ENCODE measurements around the gene IKZF2. TPM values are rescaled to one million over a fixed set of nuclear protein-coding genes. Genes with fewer than 3 reads are reported as not detected.

The IKZF2 gene
- total and polyA plus RNA-seq, 2 of the 4 experiments (the other 2 are of a cell fraction) = 2.1 to 25.5 TPM

GRCh38 chr2:213043566-213043965 lies 107.8 kb downstream of the IKZF2 start:
- Histone ChIP-seq H3K9me1 (ENCODE audit: insufficient read depth, low read length) (no peaks in the 10 kb centered on the region), H3K4me2 (ENCODE audit: low read depth, low read length) (no peak overlapping the region), H4K20me1 (ENCODE audit: insufficient read depth, low read length) (no peaks in the 10 kb centered on the region), H3K4me3 (ENCODE audit: insufficient read depth, low read depth, low read length) (no peak overlapping the region), H4K8ac (ENCODE audit: low read depth in 2 of 2, low read length in 2 of 2) (no peak overlapping the region), H4K91ac (ENCODE audit: insufficient read depth, low read depth, low read length) (no peak overlapping the region), H3K79me1 (ENCODE audit: low read depth in 1 of 2, low read length in 2 of 2) (no peaks in the 10 kb centered on the region), H4K5ac (ENCODE audit: low read depth, low read length) (no peak overlapping the region), H3K27me3 (ENCODE audit: control insufficient read depth, insufficient read depth, low read length) (no peaks in the 10 kb centered on the region), H3K4ac (ENCODE audit: low read depth, low read length) (no peak overlapping the region), H2BK5ac (ENCODE audit: low read depth, low read length, poor library complexity, severe bottlenecking) (no peak overlapping the region), H2BK15ac (ENCODE audit: low read depth, low read length) (no peak overlapping the region), H3K18ac (ENCODE audit: low read depth, low read length) (no peak overlapping the region), H3K9ac (ENCODE audit: low read depth, low read length) (no peak overlapping the region), H3K23ac (ENCODE audit: low read depth, low read length) (no peak overlapping the region), H3K4me1 (ENCODE audit: control insufficient read depth, insufficient read depth, low read length) (no peaks in the 10 kb centered on the region), H2AK9ac (replicated peaks; ENCODE audit: low read depth, low read length, poor library complexity) (no peak overlapping the region), H3K27ac (ENCODE audit: insufficient read depth, low read length) (no peak overlapping the region), H2AFZ (replicated peaks; ENCODE audit: low read length, poor library complexity) (no peak overlapping the region), H3K36me3 (ENCODE audit: control insufficient read depth, insufficient read depth, low read length) (0 out of 2 replicates have a peak, but pooled peaks cover 2% of the 10 kb centered on the region), H2BK120ac (ENCODE audit: low read depth, low read length) (no peak overlapping the region), H2AK5ac (ENCODE audit: low read depth, low read length) (no peak overlapping the region), H3K56ac (ENCODE audit: extremely low read depth, insufficient read depth, low read length) (no peak overlapping the region), H2BK20ac (ENCODE audit: low read depth, low read length) (no peak overlapping the region), H3K14ac (replicated peaks; ENCODE audit: low read depth, low read length) (no peak overlapping the region), H3K9me3 (ENCODE audit: control insufficient read depth, insufficient read depth, low read length) (no peaks in the 10 kb centered on the region)
- TF ChIP-seq RCOR1 (IDR thresholded peaks at IDR 0.05; ENCODE audit: insufficient replicate concordance, low read length) (no peak), CHD1 (IDR thresholded peaks at IDR 0.05; ENCODE audit: low read depth, low read length) (no peak), POLR2A (IDR thresholded peaks at IDR 0.05; ENCODE audit: low read depth, low read length) (no peak), RAD21 (IDR thresholded peaks at IDR 0.05; ENCODE audit: low read length) (no peak), RFX5 (IDR thresholded peaks at IDR 0.05; ENCODE audit: low read depth, low read length) (no peak), MAZ (IDR thresholded peaks at IDR 0.05; ENCODE audit: borderline replicate concordance, low read depth, low read length) (no peak), NFE2L2 (IDR thresholded peaks at IDR 0.05; ENCODE audit: low read depth, low read length) (no peak), BHLHE40 (IDR thresholded peaks at IDR 0.05; ENCODE audit: low read depth, low read length) (no peak), FOS (IDR thresholded peaks at IDR 0.05; ENCODE audit: low read depth, low read length) (no peak), ELK1 (IDR thresholded peaks at IDR 0.05; ENCODE audit: borderline replicate concordance, low read depth, low read length) (no peak), SMC3 (IDR thresholded peaks at IDR 0.05; ENCODE audit: low read depth, low read length) (no peak), MAFK (IDR thresholded peaks at IDR 0.05; ENCODE audit: low read depth, low read length) (no peak), MXI1 (IDR thresholded peaks at IDR 0.05; ENCODE audit: borderline replicate concordance, low read depth, low read length) (no peak), USF2 (IDR thresholded peaks at IDR 0.05; ENCODE audit: low read depth, low read length) (no peak), CTCF (conservative IDR thresholded peaks at IDR 0.05; ENCODE audit: low read depth, low read length) (no peak), CEBPB (IDR thresholded peaks at IDR 0.05; ENCODE audit: low read depth, low read length) (no peak)
- ChIA-PET POLR2A (ENCODE audit: unreplicated experiment) (no interaction called here), CTCF (no interaction called here)
- in situ Hi-C loops (cut with MboI; ENCODE audit: low sequenced_read_pairs) (no loop called here), intact Hi-C loops (cut with micrococcal nuclease) (no loop called here), dilution Hi-C loops (cut with HindIII; ENCODE audit: low sequenced_read_pairs, unreplicated experiment) (no loop called here)
- no TSS peak for BruUV-seq (replicated peaks)
- DNase-seq (no peak), ATAC-seq (ENCODE audit: low read depth) (no peak)
- WGBS, 2 experiments (ENCODE audit: extremely low coverage in 2 of 2, insufficient read length in 1 of 2) = 92% methylated on average over 2 of the region's 3 CpGs; no CpG with 5 or more reads in 1 of the 2 experiments

Data from IMR-90 (cell line).